ENCODE results near the gene BET1L.
"Not testable (repeated sequence)": the region's sequence is repeated elsewhere in the genome, so short reads cannot be mapped to it uniquely, and the experiment has no call there.

The BET1L gene

DNA sequence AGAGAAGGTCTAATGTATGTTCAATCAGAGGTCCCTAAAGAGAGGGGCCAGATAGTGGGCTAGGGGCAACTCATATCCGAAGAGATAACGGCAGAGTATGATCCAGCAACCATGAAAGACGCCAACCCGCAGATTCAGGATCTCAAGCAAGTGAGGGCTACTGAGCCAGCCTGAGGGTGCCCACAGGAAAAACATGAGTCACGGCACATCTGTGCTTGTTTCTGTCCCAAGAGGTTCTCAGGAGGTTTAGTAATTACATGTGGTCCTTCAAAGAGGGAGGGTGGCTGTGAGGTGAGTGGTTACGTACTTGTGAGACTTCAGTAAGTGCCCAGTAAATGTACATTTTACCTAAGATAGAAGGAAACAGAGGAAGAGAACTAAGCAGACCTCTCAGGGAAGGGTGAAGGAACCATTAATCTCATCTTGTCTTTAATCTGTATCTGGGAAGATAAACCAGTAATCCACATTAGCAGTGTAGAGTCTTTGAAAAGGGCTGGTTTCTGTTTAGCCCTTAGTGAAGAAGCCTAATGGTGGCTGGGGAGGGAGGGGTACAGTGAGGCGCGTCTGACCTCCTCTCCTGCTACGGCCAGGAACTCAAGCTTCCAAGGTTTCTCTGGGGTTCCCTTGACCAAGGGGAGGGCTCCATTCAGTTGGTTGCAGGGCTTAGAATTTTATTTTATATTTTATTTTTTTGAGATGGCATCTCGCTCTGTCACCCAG, 18.7 kb upstream of the BET1L start:
- Histone ChIP-seq H3K9ac (ENCODE audit: low read length) (no peak overlapping the region), H3K27me3 (ENCODE audit: control insufficient read depth, insufficient read depth, low read length) (no peaks in the 10 kb centered on the region), H3K4me1 (ENCODE audit: control insufficient read depth, low read depth, low read length) (no peaks in the 10 kb centered on the region), H3K9me3 (ENCODE audit: control insufficient read depth, low read depth, low read length) (no peaks in the 10 kb centered on the region), H3K27ac (ENCODE audit: low read length) (no peak overlapping the region), H3K4me3 (ENCODE audit: low read length) (no peak overlapping the region), H3K36me3 (ENCODE audit: control insufficient read depth, low read depth, low read length) (no peaks in the 10 kb centered on the region)

- H3K9me3 ChIP-seq (ENCODE audit: control insufficient read depth, low read depth, low read length): no peaks in the 10 kb centered on the region
- H3K36me3 ChIP-seq (ENCODE audit: control insufficient read depth, low read depth, low read length): no peaks in the 10 kb centered on the region
- H3K9ac ChIP-seq (ENCODE audit: low read length): no peak overlapping the region
- H3K27me3 ChIP-seq (ENCODE audit: control insufficient read depth, insufficient read depth, low read length): no peaks in the 10 kb centered on the region
- H3K27ac ChIP-seq (ENCODE audit: low read length): no peak overlapping the region
- no peaks in the 10 kb centered on the region for H3K4me1 ChIP-seq (ENCODE audit: control insufficient read depth, low read depth, low read length)
- no peak overlapping the region for H3K4me3 ChIP-seq (ENCODE audit: low read length)
These were observed 17.2 kb upstream of the BET1L start for GRCh38 chr11:224424-224823.

DNA sequence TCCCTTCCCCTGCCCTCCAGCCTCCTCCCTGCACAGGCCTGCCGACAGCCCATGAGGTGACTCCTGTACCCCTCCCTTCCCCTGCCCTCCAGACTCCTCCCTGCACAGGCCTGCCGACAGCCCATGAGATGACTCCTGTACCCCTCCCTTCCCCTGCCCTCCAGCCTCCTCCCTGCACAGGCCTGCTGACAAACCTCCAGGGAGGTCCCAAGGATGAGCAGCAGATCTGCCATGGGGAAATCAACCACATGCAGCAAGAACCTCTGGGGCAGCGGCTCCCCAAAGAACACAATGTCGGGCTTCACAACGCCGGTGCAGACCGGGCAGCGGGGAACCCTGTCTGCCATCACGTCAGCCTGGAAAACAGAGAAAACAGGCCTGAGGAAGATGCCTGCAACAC, 16.7 kb upstream of the BET1L start:
- no peaks in the 10 kb centered on the region for H3K9me3 ChIP-seq (ENCODE audit: control insufficient read depth, low read depth, low read length)
- no peaks in the 10 kb centered on the region for H3K27me3 ChIP-seq (ENCODE audit: control insufficient read depth, insufficient read depth, low read length)
- H3K36me3 ChIP-seq (ENCODE audit: control insufficient read depth, low read depth, low read length): no peaks in the 10 kb centered on the region
- H3K9ac ChIP-seq (ENCODE audit: low read length): no peak overlapping the region
- no peak overlapping the region for H3K27ac ChIP-seq (ENCODE audit: low read length)
- no peak overlapping the region for H3K4me3 ChIP-seq (ENCODE audit: low read length)
- H3K4me1 ChIP-seq (ENCODE audit: control insufficient read depth, low read depth, low read length): no peaks in the 10 kb centered on the region

DNA sequence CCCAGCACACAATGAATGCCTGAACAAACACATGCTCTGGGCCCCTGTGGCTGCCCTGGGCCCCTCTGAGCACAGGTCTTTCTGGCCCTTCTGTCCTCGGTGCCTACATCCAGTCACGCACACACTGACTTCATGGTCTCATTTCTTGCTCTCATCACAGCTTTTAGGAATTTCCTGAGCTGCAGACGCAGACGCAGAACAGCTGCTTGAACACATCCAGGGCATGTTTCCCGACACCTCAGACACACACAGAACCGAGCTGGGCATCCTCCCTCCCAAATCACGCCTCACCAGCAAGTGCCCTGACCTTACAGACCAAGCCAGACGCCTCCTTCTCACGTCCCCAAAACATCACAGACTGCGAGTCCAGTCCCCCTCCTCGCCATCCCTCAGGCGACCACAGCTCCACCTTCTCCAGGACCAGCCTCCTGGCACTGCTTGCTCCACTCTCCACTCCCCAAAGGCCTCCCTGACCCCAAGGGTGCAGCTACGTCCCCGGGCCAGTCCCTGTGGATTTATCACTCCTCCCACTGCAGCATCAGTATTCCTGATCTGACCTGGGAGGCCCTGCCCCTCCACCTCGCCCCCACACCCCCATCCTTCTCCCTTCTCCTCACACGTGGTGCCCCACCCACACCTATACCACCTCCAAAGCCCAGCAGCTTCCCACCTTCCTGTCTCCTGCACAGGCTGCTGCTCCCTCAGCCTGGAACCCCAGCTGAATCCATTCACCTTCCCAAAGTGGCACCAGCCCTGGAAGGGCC, 16.0 kb upstream of the BET1L start:
- H3K36me3 ChIP-seq (ENCODE audit: control insufficient read depth, low read depth, low read length): no peaks in the 10 kb centered on the region
- no peaks in the 10 kb centered on the region for H3K4me1 ChIP-seq (ENCODE audit: control insufficient read depth, low read depth, low read length)
- H3K27ac ChIP-seq (ENCODE audit: low read length): no peak overlapping the region
- H3K9me3 ChIP-seq (ENCODE audit: control insufficient read depth, low read depth, low read length): no peaks in the 10 kb centered on the region
- H3K27me3 ChIP-seq (ENCODE audit: control insufficient read depth, insufficient read depth, low read length): no peaks in the 10 kb centered on the region
- no peak overlapping the region for H3K9ac ChIP-seq (ENCODE audit: low read length)
- no peak overlapping the region for H3K4me3 ChIP-seq (ENCODE audit: low read length)

DNA sequence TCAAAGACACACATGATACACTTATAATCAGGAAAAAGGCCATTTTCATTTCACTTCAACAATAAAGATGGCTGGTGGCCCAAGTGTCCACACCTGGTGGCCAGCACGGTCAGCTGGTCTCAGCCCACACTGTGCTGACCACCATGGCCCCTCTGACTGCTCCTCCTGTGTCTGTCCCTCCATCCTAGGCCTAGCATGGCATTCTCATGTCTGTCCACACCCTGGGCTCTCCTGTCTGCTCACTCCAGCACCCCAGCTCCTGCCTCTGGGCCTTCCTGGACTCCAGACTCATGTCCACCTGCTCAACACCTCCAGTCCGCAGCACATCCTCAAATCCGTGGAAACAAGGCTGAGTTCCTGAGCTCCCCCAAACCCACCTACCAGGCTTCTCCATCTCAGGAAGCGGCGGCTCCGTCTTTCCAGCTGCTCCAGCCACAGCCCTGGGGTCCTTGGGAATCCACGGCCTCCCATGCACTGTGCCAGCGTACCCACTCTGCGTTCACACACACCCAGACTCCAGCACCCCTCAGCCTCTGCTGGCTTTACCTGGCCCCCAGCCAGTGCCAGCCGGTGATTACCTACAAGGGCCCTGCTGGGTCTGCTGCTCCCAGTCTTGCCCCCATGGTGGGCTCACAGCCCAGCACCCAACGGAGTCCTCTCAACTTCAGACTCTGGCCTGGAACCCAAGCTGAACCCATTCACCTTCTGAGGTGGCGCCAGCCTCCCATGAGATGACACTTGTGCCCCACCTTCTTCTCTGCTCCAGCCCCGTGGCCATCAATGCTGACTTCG, 15.0 kb upstream of the BET1L start:
- no peaks in the 10 kb centered on the region for H3K4me1 ChIP-seq (ENCODE audit: control insufficient read depth, low read depth, low read length)
- no peaks in the 10 kb centered on the region for H3K9me3 ChIP-seq (ENCODE audit: control insufficient read depth, low read depth, low read length)
- H3K4me3 ChIP-seq (ENCODE audit: low read length): no peak overlapping the region
- H3K36me3 ChIP-seq (ENCODE audit: control insufficient read depth, low read depth, low read length): no peaks in the 10 kb centered on the region
- no peak overlapping the region for H3K9ac ChIP-seq (ENCODE audit: low read length)
- no peak overlapping the region for H3K27ac ChIP-seq (ENCODE audit: low read length)
- no peaks in the 10 kb centered on the region for H3K27me3 ChIP-seq (ENCODE audit: control insufficient read depth, insufficient read depth, low read length)

DNA sequence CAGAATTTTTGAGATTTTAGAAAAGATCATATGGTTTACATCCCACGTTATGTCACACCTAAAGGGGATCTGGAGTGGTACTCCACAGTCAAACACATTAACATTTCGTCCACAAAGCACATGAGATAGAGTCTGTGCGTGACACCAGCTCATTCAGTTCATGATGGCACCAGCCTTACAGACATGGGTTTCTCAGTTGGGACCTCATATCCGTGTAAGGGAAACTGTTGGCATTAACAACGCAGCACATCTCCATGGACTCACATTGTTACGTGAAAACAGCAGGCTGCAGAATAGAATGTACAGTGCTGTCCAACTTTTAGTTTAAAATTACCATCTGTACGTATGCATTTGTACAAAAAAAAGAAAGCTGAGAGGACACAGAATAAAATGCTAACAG, 14.3 kb upstream of the BET1L start:
- Histone ChIP-seq H3K4me1 (ENCODE audit: control insufficient read depth, low read depth, low read length) (no peaks in the 10 kb centered on the region), H3K27me3 (ENCODE audit: control insufficient read depth, insufficient read depth, low read length) (no peaks in the 10 kb centered on the region), H3K9ac (ENCODE audit: low read length) (no peak overlapping the region), H3K27ac (ENCODE audit: low read length) (no peak overlapping the region), H3K36me3 (ENCODE audit: control insufficient read depth, low read depth, low read length) (no peaks in the 10 kb centered on the region), H3K4me3 (ENCODE audit: low read length) (no peak overlapping the region), H3K9me3 (ENCODE audit: control insufficient read depth, low read depth, low read length) (no peaks in the 10 kb centered on the region)

DNA sequence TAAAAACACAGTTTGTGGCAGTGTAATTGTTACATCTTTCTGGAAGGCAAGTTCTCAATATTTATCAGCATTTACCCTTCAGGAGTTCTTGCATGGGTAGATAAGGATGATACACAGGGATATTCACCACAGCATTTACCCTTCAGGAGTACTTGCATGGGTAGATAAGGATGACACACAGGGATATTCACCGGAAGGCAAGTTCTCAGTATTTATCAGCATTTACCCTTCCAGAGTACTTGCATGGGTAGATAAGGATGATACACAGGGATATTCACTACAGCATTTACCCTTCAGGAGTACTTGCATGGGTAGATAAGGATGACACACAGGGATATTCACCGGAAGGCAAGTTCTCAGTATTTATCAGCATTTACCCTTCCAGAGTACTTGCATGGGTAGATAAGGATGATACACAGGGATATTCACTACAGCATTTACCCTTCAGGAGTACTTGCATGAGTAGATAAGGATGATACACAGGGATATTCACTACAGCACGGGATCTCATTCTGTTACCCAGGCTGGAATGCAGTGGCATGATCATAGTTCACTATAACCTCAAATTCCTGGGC, 13.5 kb upstream of the BET1L start:
- not testable (repeated sequence) for H3K9ac ChIP-seq (ENCODE audit: low read length); H3K27me3 ChIP-seq (ENCODE audit: control insufficient read depth, insufficient read depth, low read length); H3K27ac ChIP-seq (ENCODE audit: low read length); H3K4me1 ChIP-seq (ENCODE audit: control insufficient read depth, low read depth, low read length); H3K9me3 ChIP-seq (ENCODE audit: control insufficient read depth, low read depth, low read length); H3K36me3 ChIP-seq (ENCODE audit: control insufficient read depth, low read depth, low read length); H3K4me3 ChIP-seq (ENCODE audit: low read length)

DNA sequence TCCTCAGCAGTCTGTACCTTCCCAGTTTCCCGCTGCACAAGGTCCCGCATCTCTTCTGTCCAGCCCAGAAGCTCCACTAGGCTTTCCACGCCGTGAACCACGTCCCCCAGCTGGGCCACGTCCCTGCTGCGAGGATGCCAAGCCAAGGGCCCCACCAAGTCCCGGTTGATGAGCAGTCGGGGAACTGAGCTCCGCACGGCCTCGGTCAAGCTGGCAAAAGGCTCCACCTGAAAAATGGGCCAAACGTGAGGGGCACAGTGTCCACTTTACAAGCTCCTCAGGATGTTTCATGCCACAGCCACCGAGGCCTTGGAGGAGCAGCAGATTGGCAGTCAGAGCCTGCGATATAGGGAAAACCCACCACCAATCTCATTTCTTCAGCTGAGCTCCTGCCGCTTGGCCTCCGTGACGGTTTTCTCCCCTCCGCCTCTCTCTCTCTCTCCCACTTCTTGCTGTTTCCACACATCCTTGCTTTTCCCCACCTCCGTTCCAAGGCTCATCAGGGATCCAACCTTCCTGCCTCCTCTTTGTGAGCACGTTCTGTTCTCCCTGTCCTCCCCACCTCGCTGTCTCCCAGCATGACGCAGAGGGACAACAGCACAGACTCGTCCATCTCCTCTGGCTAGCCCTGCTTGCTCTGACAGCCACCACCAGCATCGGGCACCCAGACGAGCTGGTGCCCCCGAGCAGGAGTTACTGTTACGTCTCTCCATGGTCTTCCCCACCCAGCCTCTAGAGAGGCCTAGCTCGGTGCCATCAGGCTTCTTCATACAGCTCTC, 11.8 kb upstream of the BET1L start:
- no peak overlapping the region for H3K27ac ChIP-seq (ENCODE audit: low read length)
- H3K27me3 ChIP-seq (ENCODE audit: control insufficient read depth, insufficient read depth, low read length): no peaks in the 10 kb centered on the region
- peaks cover 13% of the 10 kb centered on the region for H3K36me3 ChIP-seq (ENCODE audit: control insufficient read depth, low read depth, low read length)
- no peaks in the 10 kb centered on the region for H3K9me3 ChIP-seq (ENCODE audit: control insufficient read depth, low read depth, low read length)
- no peak overlapping the region for H3K4me3 ChIP-seq (ENCODE audit: low read length)
- H3K4me1 ChIP-seq (ENCODE audit: control insufficient read depth, low read depth, low read length): no peaks in the 10 kb centered on the region
- H3K9ac ChIP-seq (ENCODE audit: low read length): no peak overlapping the region

DNA sequence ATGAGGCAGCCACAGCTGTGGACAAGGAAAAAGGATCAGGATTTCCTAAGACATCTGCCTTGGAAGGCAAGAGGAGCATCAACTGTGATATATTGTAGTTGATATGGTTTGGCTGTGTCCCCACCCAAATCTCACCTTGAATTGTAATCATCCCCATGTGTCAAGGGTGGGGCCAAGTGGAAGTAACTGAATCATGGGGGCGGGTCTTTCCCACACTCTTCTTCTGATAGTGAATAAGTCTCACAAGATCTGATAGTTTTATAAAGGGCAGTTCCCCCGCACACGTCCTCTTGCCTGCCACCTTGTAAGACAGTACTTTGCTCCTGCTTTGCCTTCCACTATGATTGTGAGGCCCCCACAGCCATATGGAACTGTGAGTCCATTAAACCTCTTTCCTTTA, 10.5 kb upstream of the BET1L start:
- Histone ChIP-seq H3K9ac (ENCODE audit: low read length) (no peak overlapping the region), H3K27me3 (ENCODE audit: control insufficient read depth, insufficient read depth, low read length) (no peaks in the 10 kb centered on the region), H3K9me3 (ENCODE audit: control insufficient read depth, low read depth, low read length) (no peaks in the 10 kb centered on the region), H3K36me3 (ENCODE audit: control insufficient read depth, low read depth, low read length) (peaks cover 21% of the 10 kb centered on the region), H3K4me1 (ENCODE audit: control insufficient read depth, low read depth, low read length) (no peaks in the 10 kb centered on the region), H3K27ac (ENCODE audit: low read length) (no peak overlapping the region), H3K4me3 (ENCODE audit: low read length) (no peak overlapping the region)

DNA sequence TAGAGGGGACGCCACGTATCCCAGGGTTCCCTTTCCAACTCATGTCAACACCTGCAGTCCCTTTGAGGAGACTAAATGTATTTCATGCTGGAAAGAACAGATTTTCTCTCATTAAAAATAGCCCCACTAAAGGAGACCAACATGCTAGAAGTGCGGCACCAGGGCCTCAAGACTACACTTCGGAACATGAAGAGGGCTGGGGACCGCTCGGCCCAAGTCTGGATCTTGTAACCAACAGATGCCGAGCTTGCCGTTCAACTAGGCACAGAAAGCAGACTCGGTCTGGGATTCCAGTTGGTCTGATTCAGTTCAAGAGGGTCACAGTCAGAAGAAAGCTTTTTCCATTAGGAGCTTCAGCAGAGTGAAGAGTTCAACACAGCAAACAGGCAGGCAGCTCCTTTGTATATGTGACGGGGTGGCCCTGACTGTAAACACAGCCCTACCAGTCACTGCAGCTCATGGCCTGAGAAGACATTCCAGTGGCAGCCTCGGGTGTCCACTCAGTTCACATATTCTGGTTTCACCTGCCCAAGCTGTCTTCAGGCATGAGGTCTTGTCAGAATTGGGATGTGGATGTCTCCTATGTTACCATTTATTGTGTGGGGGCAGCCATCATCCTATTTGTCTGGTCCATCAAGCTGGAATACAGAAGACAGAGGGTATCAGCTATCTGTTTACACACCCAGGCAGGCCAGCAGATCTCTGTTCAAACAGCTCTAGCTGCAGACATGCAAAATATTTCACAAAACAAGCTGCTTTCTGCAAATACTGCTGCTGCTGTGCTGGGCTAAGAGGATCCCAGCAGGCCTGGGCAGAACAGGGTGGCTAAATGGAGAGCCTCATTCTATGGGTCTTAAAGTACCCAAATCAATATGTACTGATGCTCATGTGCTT, 9.1 kb upstream of the BET1L start:
- peaks cover 35% of the 10 kb centered on the region for H3K36me3 ChIP-seq (ENCODE audit: control insufficient read depth, low read depth, low read length)
- H3K4me3 ChIP-seq (ENCODE audit: low read length): no peak overlapping the region
- H3K9me3 ChIP-seq (ENCODE audit: control insufficient read depth, low read depth, low read length): no peaks in the 10 kb centered on the region

More for the DNA sequence above, 9.1 kb upstream of the BET1L start:
- H3K9ac ChIP-seq (ENCODE audit: low read length): no peak overlapping the region
- H3K27me3 ChIP-seq (ENCODE audit: control insufficient read depth, insufficient read depth, low read length): no peaks in the 10 kb centered on the region
- H3K4me1 ChIP-seq (ENCODE audit: control insufficient read depth, low read depth, low read length): no peaks in the 10 kb centered on the region
- no peak overlapping the region for H3K27ac ChIP-seq (ENCODE audit: low read length)
